HepG2 (cell line): Measurements from ENCODE around the gene MT1A.

Experiments
- BCL3 ChIP-seq: sonication (generic); formaldehyde crosslinking; IDR thresholded peaks from 2 replicates; pipeline ENCODE4 v1.5.1; 2020; ENCODE audit warnings: mild to moderate bottlenecking, missing genetic modification reagents, moderate library complexity
- CTCF ChIP-seq: sonication (generic); formaldehyde crosslinking; IDR thresholded peaks from 2 replicates; pipeline ENCODE4 v1.5.0; 2020; ENCODE audit warnings: mild to moderate bottlenecking, missing genetic modification reagents, moderate library complexity
- GABPA ChIP-seq, 2 experiments: IDR thresholded peaks; 2 replicates each; pipeline ENCODE4 v1.6.1; 2011 to 2016; ENCODE audit warnings: low read depth in 2 of 2, low read length in 1 of 2, missing biosample characterization in 1 of 2, missing genetic modification characterization in 1 of 2
- GATAD2A ChIP-seq: IDR thresholded peaks from 2 replicates; pipeline ENCODE4 v1.6.1; 2016
- MNT ChIP-seq: fragments of 450-650 bp; IDR thresholded peaks from 2 replicates; pipeline ENCODE4 v1.6.1; 2016
- PITX1 ChIP-seq: sonication (generic); formaldehyde crosslinking; IDR thresholded peaks from 2 replicates; pipeline ENCODE4 v1.5.1; 2020; ENCODE audit warnings: mild to moderate bottlenecking, missing genetic modification reagents
- SIX1 ChIP-seq: sonication (generic); formaldehyde crosslinking; IDR thresholded peaks from 2 replicates; pipeline ENCODE4 v1.4.0; 2020; ENCODE audit warnings: missing genetic modification reagents, borderline replicate concordance
- TAF1 ChIP-seq: sonication (generic); formaldehyde crosslinking; IDR thresholded peaks from 2 replicates; pipeline ENCODE4 v1.4.0; 2020; ENCODE audit warnings: missing genetic modification reagents
- ZBTB20 ChIP-seq: sonication (generic); formaldehyde crosslinking; IDR thresholded peaks from 2 replicates; pipeline ENCODE4 v1.8.1; 2023; ENCODE audit warnings: missing genetic modification reagents, low read depth, mild to moderate bottlenecking, borderline replicate concordance
- ZNF589 ChIP-seq: sonication (generic); formaldehyde crosslinking; conservative IDR thresholded peaks from 2 replicates; pipeline ENCODE4 v1.8.0; 2022; ENCODE audit warnings: mild to moderate bottlenecking, moderate library complexity, missing genetic modification reagents

GRCh38 chr16:56601325-56601724, 37.1 kb upstream of the MT1A start:
- TF ChIP-seq BCL3 (CRISPR knock-in tag) (no peak), SIX1 (CRISPR knock-in tag) (no peak), ZBTB20 (no peak), ZNF589 (CRISPR knock-in tag) (no peak), GABPA (IDR thresholded peaks at IDR 0.05; ENCODE audit: low read depth, low read length) (no peak), GABPA (CRISPR knock-in tag; IDR thresholded peaks at IDR 0.05; ENCODE audit: low read depth) (no peak), CTCF (CRISPR knock-in tag) (no peak), PITX1 (CRISPR knock-in tag) (no peak), TAF1 (CRISPR knock-in tag) (no peak), MNT (no peak), GATAD2A (CRISPR knock-in tag) (no peak)
